Limb (tissue), 2 donors: ENCODE data around the gene C15orf61.
A peak's percentile ranks its signal among the peaks of the same experiment; 100 is the strongest.

ENCODE experiments used
- DNase-seq, 2 donors: peaks; one replicate each; pipeline ENCODE4 v3.0.0-alpha.2; 2016; ENCODE audit errors: extremely low spot score in 2 of 2

C15orf61 gene

GRCh38 chr15:67548862-67549651 is 28.1 kb downstream of the C15orf61 start:
- peak in 1 of 2 donors; percentile 65 for DNase-seq

GRCh38 chr15:67549736-67550135 is 28.8 kb downstream of the C15orf61 start:
- no peak for DNase-seq

- DNase-seq: no peak
Observed at GRCh38 chr15:67550522-67550921, 29.6 kb downstream of the C15orf61 start.

- no peak for DNase-seq
Observed at GRCh38 chr15:67551207-67551743, 30.3 kb downstream of the C15orf61 start.

- no peak for DNase-seq
Observed at GRCh38 chr15:67554580-67554979, 33.6 kb downstream of the C15orf61 start.

GRCh38 chr15:67556976-67557570 is 36.1 kb downstream of the C15orf61 start:
- no peak for DNase-seq

- no peak for DNase-seq
Observed at GRCh38 chr15:67558502-67558901, 37.6 kb downstream of the C15orf61 start.

- DNase-seq: no peak
Observed at GRCh38 chr15:67559158-67559557, 38.2 kb downstream of the C15orf61 start.

- no peak for DNase-seq
Observed at GRCh38 chr15:67559576-67559975, 38.6 kb downstream of the C15orf61 start.

GRCh38 chr15:67560320-67560719 is 39.4 kb downstream of the C15orf61 start:
- no peak for DNase-seq

GRCh38 chr15:67563092-67563491 is 42.2 kb downstream of the C15orf61 start:
- no peak for DNase-seq

GRCh38 chr15:67564021-67564967 is 43.4 kb downstream of the C15orf61 start:
- no peak for DNase-seq

GRCh38 chr15:67564968-67565345 is 44.0 kb downstream of the C15orf61 start:
- DNase-seq: no peak

- DNase-seq: no peak
Observed at GRCh38 chr15:67569668-67570067, 48.7 kb downstream of the C15orf61 start.

- DNase-seq: no peak
Observed at GRCh38 chr15:67570875-67571647, 50.1 kb downstream of the C15orf61 start.

- no peak for DNase-seq
Observed at GRCh38 chr15:67571648-67572415, 50.9 kb downstream of the C15orf61 start.

GRCh38 chr15:67573194-67573593 is 52.3 kb downstream of the C15orf61 start:
- no peak for DNase-seq

- no peak for DNase-seq
Observed at GRCh38 chr15:67575039-67575502, 54.1 kb downstream of the C15orf61 start.

- no peak for DNase-seq
Observed at GRCh38 chr15:67578020-67578600, 57.2 kb downstream of the C15orf61 start.

GRCh38 chr15:67579164-67579563 is 58.2 kb downstream of the C15orf61 start:
- DNase-seq: no peak
